Activated CD4-positive, alpha-beta T cell treated with anti-CD3 and anti-CD28 coated beads, Interleukin-2, amount 50 U/mL, for 16 hours (primary cell): ENCODE measurements around the gene DSCAM.
"Not testable (repeated sequence)": the region's sequence is repeated elsewhere in the genome, so short reads cannot be mapped to it uniquely, and the experiment has no call there.

Experiments
- DNase-seq: peaks from one replicate; pipeline ENCODE4 v3.0.0-alpha.2; 2020

The DSCAM gene

DNA sequence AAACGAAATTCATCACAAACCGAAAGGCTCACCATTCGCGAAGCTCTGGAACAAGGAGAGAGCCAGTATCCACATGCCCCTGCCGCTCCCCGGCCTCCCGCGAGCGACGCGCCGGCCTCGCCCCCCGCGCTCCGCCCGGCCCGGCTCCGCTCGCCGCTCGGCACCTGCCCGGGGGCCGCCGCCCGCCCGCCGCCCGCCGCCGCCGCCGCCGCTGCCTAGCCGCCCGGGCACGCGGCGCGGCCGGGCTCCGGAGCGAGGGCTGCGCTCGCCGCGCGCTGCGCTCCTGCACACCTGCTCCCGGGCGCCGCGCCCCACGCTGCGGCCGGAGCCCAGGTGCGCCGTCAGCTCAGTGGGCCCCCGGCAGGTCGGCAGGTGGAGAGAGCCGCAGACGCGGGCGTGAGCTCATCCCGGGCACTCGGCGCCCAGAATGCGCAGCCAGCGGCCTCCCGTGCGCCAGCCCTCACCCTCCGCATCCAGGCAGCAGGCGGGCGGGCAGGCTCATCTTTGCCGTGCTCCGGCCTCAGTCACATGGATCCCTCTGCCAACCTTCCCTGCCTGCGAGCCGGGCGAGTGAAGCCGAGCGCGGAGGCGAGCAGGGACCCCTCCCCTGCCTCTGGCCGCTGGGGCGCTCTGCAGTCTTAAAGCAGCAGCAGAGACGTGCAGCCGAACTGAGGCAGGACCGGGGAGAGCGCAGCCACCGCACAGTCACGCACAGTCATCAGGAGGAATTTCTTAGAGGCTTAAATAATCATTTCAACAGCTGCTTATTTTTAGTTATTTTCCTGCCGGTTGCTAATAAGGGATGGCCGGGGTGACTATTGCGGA lies at the start of gene DSCAM:
DSCAM (minus strand) TSS at position 572 of the 825 bp plus-strand sequence; CDS start at position 75, 497 bp downstream.
- no peak for DNase-seq

DNA sequence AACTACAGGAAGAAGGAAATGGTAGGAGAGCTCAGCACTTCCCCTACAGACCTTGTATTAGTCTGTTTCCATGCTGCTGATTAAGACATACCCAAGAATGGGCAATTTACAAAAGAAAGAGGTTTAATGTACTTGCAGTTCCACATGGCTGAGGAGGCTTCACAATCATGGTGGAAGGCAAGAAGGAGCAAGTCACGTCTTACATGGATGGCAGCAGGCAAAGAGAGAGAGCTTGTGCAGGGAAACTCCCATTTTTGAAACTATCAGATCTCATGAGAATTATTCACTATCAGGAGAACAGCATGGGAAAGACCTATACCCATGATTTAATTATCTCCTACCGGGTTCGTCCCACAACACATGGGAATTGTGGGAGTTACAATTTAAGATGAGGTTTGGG lies 48.7 kb upstream of the DSCAM start:
- DNase-seq: not testable (repeated sequence)

GRCh38 chr21:40886931-40887330 lies 40.0 kb upstream of the DSCAM start:
- no peak for DNase-seq

DNA sequence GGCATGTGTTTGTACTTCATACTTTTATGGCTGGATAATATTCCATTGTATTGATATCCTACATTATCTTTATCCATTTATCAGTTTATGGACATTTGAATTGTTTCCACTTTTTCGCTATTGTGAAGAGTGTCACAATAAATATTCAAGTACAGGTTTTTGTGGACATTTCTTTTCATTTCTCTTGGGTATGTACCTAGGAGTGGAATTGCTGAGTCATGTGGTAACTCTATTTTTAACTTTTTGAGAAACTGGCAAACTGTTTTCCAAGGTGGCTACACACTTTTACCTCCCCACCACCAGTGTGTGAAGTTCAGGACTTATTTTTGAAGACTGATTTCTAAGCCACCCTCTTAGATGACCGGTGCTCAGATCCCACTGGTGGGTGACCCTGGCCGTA lies 39.0 kb upstream of the DSCAM start:
- no peak for DNase-seq

DNA sequence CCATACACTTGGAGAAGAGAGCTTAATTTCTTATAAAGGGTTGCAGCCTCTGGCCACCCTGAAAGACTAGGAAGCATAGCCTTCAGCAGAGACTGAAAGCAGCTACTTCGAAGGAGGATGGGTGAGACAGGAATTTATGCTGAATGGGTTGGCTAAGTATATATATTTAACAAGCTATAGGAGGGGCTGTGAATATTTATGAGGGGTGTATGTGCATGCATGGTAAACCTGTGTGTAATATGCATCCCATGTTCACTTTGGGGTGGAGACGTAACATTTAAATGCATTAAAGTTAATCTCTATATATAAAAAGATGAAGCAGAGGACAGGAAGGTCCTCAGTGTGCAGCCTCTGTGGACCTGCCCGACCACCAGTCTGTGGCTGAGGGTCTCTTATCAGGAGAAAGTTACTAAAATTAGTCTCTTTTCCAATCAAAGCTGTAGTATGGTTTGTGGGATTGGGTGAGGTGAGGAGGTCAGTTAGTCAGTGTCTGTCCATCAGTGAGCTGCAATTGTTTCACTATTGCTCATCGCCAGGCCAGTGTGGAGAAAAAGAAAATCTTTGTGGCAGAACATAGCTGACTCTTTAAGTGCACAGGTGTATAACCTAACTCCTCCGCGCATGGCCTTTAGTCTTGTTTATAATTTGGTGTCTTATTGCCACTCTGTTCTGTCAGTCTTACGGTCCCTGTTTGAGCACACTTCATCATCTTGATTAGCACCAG lies 35.4 kb upstream of the DSCAM start:
- DNase-seq: no peak

- no peak for DNase-seq
Observed at GRCh38 chr21:40881767-40882166, 34.8 kb upstream of the DSCAM start.

DNA sequence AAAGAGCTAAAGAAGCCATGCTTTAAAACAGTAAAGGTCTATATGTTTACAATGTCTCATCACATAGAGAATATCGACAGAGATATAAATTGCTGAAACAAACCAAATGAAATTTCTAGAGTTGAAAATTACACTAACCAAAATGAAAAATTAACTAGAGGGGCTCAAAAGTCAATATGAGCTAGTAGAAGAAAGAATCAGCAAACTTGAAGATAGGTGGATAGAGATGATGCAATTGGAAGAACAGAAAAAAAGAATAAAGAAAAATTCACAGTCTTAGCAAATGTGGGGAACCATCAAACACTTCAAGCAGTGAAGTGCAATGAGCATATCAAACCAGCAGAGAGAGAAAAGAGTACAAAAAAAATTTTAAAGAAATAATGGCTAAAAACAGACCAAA lies 24.1 kb upstream of the DSCAM start:
- no peak for DNase-seq

DNA sequence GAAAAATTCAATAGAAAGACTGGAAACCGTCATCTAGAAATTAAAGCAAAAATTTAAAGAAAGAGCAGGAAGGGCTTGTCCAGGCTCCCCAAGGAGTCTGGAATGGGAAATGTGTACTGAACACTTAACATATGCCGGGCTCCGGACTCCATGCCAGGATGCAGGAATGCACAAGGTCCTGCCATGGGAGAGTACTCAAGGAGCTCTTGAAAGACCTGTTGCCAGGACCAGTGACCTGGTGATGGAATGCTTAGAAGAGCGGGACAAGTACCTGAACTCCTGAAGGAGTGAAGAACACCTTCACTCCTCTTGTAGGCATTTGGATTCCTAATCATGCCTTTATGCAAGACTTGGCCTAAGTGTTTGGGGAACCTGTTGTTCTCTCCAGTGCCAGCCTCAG lies 16.9 kb upstream of the DSCAM start:
- no peak for DNase-seq

DNA sequence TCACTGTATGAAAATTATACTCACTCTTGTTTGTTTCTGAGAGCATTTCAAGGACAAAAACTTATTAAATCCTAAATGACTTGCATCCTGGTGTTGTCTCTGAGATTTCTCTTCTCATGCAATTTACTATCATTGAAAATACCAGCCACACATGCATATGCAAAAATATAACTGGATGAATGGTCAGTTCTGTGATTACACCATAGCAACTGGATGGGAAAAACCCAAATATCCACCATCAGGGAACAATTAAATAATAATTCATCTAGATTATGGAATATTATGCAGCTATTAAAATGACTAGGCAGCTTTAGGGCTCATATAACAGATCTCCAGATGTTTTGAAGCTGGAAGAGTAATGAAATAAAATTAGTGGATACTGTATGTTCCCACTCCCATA lies 11.6 kb upstream of the DSCAM start:
- DNase-seq: no peak

DNA sequence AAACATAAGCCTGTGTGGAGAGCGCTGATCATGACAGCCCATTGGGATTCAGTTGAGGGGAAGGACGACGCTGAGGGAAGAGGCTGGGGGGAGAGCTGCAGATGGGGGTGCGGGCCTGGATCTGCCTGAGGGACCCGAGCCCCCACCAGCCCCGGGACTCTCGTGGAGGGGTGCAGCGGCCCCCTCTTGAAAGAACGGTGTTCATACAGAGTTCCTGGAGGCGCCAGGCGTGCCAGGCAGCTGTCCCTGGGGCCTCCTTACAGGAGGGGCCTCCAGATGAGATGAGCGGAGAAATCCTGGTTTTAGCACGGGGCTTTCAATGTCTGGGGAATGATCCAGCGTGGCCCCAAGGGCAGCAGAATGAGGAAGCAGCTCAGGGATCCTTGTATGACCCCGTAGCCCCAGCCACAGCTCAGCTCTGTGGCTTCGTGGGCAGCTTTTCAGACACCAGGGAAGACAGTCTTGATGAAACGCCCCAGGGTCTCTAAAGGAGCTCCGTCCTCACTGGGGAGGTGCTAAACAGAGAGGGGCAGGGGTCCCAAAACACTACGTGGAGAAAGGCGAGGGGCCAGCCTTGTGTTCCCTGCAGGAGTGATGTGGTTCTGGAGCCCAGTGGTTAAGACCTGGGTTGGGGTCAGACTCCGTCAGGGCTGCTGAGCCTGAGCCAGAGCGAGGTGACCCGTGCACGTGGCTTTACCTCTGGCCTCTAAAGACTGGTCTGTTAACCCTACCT lies 7.2 kb upstream of the DSCAM start:
- no peak for DNase-seq

GRCh38 chr21:40852563-40852962 lies 5.6 kb upstream of the DSCAM start:
- no peak for DNase-seq

GRCh38 chr21:40851749-40852148 lies 4.8 kb upstream of the DSCAM start:
- DNase-seq: no peak

DNA sequence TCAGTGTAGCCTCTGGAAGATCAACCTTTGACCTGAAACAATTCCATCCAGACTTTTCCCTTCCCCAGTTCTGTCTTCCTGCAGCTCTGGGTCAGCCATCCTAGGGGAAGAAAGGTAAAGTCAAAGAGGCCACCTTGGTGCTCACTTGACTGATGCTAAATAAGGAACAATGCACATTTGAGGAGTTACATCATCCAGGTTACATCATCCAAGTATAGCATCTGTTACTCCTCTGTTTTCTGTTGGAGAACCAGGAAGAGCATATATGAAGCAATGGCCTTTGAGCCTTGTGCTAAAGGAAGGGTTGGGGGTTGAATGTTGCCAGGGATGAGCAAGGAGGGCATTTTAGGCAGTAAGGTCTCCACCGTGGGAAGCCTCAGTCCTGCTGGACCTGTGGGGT lies 3.1 kb upstream of the DSCAM start:
- DNase-seq: no peak

DNA sequence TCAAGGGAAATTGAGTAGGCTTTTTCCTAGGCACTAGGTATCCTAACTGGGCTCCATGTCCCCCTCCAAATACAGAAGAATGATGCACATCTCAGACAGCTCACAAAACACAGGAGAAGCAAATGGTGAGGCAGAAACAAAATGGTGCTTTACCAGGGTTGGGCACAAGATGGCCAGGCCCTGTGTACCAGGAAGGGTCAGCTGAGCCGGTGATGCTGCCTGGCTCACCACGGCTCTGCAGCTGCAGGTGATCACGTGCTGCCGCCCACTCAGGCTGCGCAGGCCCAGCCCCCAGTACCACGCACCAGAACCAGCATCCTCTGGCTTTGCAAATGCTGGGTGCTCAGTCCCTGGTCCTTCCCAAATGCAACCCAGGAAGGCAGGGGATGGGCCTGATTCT lies 993 bp upstream of the DSCAM start:
- no peak for DNase-seq

DNA sequence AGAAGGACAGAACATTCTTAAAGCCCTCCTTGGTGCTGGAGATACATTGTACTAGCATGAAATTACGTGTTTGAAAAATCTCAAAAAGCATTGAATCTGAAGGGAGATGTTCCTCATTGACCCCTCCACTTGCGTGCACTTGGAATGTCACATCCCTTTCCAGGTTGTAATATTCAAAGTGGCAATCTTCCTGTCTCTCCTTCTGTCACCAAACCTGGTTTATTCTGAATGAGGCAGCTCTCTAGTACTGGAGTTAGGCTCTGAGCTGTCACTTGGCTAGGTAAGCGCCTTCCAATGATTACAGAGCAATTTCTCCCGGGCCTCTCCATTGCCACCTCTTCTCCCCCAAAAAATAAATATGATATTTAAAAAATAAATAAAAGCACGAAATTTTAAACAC lies 855 bp downstream of the DSCAM start:
- no peak for DNase-seq

- DNase-seq: no peak
Observed at GRCh38 chr21:40845441-40845995, 1.4 kb downstream of the DSCAM start.

GRCh38 chr21:40844935-40845334 lies 2.0 kb downstream of the DSCAM start:
- no peak for DNase-seq

DNA sequence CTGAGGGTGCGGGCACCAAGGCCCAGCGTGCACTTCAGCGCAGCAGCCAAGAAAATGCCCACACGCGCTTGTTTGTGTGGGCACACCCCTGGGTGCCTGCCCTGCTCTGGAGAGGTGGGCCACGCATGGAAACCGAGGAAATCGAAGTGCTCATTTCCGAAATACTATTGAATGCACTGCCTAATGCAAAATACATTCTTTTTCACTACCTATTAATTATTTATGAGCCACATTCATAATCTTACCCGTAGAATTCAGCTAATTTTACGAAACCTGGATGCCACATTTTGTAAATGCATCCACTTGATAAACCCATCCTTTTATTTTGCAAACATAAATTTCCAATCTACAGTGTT lies 4.8 kb downstream of the DSCAM start:
- DNase-seq: no peak

- no peak for DNase-seq
Observed at GRCh38 chr21:40841524-40842196, 5.3 kb downstream of the DSCAM start.

DNA sequence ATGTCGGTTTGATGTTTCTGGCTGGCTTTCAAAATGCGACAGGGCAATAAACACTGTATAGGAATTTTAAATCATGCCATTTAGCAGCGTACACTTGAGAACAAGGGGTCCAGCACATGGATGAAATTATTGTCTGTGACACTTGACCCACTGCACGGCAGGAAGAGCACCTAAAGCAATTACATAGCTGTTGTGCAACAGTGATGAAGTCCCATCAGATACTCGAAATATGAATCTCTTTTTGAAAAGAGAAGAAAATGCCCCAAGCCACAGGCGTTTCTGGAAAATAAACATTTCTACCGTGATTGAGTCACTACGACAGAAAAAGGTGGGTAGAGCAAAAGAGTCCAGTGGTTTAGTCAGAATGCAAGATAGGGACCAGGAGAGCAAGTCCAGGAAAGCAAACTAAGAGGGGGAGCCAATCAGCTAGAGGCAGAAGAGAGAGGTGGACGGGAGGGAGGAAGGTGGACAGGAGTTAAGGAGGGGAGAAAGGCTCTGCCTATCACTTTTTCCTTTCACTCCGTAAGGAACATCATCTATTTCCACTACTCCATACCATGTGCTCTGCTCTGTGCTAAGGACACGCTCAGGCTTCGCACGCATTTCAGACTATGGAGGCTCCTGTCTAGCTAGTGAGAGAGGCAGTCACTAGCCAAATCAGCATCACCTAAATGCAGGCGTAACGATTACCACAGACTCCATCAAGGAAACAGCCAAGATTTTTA lies 6.4 kb downstream of the DSCAM start:
- no peak for DNase-seq

- no peak for DNase-seq
Observed at GRCh38 chr21:40839521-40839920, 7.4 kb downstream of the DSCAM start.

- no peak for DNase-seq
Observed at GRCh38 chr21:40837456-40837855, 9.5 kb downstream of the DSCAM start.
